GM21526 (cell line): ENCODE data around the gene TBL1X.

ENCODE experiments used
- ATAC-seq: cut with Tn5 transposase; IDR thresholded peaks from one replicate; pipeline ENCODE4 v1.9.1; 2021; ENCODE audit warnings: moderate library complexity; ENCODE audit not compliant: unreplicated experiment, low FRiP score

The TBL1X gene

GRCh38 chrX:9785944-9786797 lies 321.3 kb downstream of the TBL1X start, which contains the start of gene SHROOM2:
Gene SHROOM2 (plus strand): TSS chrX:9786429. CDS start chrX:9786546, 117 bp downstream.
- no peak for ATAC-seq

- no peak for ATAC-seq
These were observed 322.2 kb downstream of the TBL1X start for GRCh38 chrX:9786798-9787635.

GRCh38 chrX:9788911-9789310 lies 324.1 kb downstream of the TBL1X start:
- ATAC-seq: no peak

GRCh38 chrX:9789555-9789954 lies 324.7 kb downstream of the TBL1X start:
- no peak for ATAC-seq
